ENCODE data around the gene FBXO31. TPM values are rescaled to one million over a fixed set of nuclear protein-coding genes. Genes with fewer than 3 reads are reported as not detected.

The FBXO31 gene
- total and polyA plus RNA-seq, 9 of the 15 experiments (the other 6 are each of a cell fraction or from before 2014, with no cell fraction given), result 0.18 to 33.3 (median 10.9) TPM

GRCh38 chr16:87391950-87392820 is 8.6 kb upstream of the FBXO31 start, which contains the start of gene MAP1LC3B (continued):
- no peak for TF ChIP-seq DNMT1 (IDR thresholded peaks at IDR 0.05)
- TF ChIP-seq DMBX1 (CRISPR knock-in tag; IDR thresholded peaks at IDR 0.05; ENCODE audit: borderline replicate concordance), result peak; percentile 14; the same call in 1 of the 2 replicates
- no peak for TF ChIP-seq ZNF133 (CRISPR knock-in tag; IDR thresholded peaks at IDR 0.05)
- no peak for TF ChIP-seq TFAM (CRISPR knock-in tag; conservative IDR thresholded peaks at IDR 0.05)
- TF ChIP-seq TBP (optimal IDR thresholded peaks at IDR 0.05; ENCODE audit: low read depth, low read length), result peak; percentile 97
- no peak for TF ChIP-seq CEBPZ (IDR thresholded peaks at IDR 0.05; ENCODE audit: borderline replicate concordance, low read depth, low read length)
- TF ChIP-seq, protein P1, sequence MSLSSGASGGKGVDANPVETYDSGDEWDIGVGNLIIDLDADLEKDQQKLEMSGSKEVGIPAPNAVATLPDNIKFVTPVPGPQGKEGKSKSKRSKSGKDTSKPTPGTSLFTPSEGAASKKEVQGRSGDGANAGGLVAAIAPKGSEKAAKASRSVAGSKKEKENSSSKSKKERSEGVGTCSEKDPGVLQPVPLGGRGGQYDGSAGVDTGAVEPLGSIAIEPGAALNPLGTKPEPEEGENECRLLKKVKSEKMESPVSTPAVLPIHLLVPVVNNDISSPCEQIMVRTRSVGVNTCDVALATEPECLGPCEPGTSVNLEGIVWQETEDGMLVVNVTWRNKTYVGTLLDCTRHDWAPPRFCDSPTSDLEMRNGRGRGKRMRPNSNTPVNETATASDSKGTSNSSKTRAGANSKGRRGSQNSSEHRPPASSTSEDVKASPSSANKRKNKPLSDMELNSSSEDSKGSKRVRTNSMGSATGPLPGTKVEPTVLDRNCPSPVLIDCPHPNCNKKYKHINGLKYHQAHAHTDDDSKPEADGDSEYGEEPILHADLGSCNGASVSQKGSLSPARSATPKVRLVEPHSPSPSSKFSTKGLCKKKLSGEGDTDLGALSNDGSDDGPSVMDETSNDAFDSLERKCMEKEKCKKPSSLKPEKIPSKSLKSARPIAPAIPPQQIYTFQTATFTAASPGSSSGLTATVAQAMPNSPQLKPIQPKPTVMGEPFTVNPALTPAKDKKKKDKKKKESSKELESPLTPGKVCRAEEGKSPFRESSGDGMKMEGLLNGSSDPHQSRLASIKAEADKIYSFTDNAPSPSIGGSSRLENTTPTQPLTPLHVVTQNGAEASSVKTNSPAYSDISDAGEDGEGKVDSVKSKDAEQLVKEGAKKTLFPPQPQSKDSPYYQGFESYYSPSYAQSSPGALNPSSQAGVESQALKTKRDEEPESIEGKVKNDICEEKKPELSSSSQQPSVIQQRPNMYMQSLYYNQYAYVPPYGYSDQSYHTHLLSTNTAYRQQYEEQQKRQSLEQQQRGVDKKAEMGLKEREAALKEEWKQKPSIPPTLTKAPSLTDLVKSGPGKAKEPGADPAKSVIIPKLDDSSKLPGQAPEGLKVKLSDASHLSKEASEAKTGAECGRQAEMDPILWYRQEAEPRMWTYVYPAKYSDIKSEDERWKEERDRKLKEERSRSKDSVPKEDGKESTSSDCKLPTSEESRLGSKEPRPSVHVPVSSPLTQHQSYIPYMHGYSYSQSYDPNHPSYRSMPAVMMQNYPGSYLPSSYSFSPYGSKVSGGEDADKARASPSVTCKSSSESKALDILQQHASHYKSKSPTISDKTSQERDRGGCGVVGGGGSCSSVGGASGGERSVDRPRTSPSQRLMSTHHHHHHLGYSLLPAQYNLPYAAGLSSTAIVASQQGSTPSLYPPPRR (CRISPR knock-in tag; IDR thresholded peaks at IDR 0.05; ENCODE audit: borderline replicate concordance), result peak; percentile 33; the same call in 1 of the 2 replicates
- no peak for TF ChIP-seq ZNF764 (CRISPR knock-in tag; IDR thresholded peaks at IDR 0.05; ENCODE audit: low read depth)
- TF ChIP-seq MEF2A (IDR thresholded peaks at IDR 0.05; ENCODE audit: control insufficient read depth, low read depth, low read length), result no peak

All from K562 (cell line).